Activated CD8-positive, alpha-beta memory T cell treated with anti-CD3 and anti-CD28 coated beads for 48 hours (primary cell): ENCODE results near the gene HIP1R.

Experiments
- DNase-seq, 3 experiments: peaks; one replicate each; pipeline ENCODE4 v3.0.0-alpha.2; 2020; ENCODE audit warnings: low read depth in 2 of 3, low spot score in 2 of 3

HIP1R gene

DNA sequence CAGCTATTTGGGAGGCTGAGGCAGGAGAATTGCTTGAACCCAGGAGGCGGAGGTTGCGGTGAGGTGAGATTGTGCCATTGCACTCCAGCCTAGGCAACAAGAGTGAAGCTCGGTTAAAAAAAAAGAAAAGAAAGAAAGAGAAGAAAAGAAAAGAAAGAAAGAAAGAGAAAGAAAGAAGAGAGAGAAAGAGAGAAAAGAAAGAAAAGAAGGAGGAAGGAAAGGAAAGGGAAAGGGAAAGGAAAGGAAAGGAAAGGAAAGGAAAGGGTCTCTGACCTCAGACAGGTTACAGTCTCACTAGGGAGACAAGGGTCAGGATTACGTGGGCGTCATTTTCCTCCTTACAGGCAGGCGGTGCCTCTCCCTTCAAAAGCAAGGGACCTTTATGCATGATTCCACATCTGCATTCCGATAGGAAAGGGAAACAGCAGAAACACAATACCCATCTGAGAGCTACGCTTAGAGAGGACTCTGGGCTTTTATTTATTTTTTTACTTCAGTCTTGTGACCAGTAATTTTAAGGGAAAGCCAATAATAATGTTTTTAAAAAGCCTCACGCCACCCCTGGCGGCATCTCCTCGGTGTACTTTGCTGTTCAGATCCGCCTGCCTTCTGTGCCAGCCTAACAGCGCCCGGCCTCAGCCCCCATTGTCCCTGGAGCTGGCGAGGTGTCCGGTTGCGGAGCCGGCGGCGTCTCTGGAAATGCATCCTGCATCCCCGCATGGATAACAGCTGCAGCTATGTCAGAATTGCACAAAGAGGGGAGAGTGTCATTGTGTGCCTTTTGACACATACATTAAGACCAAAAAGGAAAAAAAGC is 945 bp upstream of the HIP1R start:
- no peak for DNase-seq

DNA sequence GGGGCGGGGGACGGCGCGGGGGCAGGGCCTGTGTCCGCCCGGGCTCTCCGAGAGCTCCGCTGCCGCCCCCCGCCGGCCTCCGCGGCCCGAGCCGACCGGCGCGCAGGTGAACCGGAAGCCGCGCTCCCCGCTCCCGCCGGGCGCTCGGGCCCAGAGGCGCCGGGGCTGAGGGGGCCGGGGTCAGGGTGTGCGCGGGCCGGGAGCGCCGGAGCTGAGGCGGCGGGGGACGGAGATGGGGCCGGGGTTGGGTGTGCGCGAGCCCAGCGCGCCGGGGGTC is 431 bp downstream of the HIP1R start:
- DNase-seq = no peak

DNA sequence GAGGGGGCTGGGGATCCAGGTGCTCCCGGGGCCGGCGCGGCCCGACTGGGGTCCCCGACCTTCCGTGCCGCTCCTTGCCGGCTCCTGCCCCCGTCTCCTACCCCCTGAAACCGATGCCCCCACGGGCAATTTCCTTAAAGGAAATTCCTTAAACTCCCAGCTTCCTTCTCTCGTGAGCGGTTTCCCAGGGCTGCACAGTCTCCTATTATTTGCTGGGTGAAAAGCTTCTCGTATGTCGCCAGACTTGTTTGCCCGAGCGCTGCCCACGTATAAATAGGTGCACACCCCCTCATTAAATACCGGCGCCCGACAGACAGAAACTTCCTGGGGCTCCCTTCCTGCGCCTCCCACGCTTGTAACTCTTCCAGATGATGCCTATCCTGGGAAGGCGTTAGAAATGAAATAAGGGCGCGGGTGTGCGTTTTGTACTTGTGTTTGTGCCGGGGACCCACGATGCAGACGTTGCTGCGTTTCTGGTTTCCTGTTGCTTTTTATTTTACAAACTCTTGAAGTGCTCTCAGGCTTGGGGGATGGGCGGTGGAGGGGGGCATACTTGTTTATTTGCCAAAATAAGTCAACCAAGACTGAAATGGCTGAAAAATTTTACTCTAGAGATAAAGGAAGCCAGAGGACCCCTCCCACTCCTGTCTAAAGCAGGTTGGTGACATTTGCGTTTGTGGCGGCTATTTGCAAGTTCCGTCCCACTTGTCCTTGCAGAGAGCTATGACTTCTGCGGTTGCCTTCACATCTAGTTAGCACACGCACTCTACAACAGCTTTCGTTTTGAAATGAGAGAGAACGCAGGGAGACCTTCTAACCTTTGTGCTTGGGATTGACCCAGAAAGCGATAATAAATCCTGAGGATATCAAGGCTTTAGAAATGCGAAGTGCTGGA is 1.0 kb downstream of the HIP1R start:
- no peak for DNase-seq

DNA sequence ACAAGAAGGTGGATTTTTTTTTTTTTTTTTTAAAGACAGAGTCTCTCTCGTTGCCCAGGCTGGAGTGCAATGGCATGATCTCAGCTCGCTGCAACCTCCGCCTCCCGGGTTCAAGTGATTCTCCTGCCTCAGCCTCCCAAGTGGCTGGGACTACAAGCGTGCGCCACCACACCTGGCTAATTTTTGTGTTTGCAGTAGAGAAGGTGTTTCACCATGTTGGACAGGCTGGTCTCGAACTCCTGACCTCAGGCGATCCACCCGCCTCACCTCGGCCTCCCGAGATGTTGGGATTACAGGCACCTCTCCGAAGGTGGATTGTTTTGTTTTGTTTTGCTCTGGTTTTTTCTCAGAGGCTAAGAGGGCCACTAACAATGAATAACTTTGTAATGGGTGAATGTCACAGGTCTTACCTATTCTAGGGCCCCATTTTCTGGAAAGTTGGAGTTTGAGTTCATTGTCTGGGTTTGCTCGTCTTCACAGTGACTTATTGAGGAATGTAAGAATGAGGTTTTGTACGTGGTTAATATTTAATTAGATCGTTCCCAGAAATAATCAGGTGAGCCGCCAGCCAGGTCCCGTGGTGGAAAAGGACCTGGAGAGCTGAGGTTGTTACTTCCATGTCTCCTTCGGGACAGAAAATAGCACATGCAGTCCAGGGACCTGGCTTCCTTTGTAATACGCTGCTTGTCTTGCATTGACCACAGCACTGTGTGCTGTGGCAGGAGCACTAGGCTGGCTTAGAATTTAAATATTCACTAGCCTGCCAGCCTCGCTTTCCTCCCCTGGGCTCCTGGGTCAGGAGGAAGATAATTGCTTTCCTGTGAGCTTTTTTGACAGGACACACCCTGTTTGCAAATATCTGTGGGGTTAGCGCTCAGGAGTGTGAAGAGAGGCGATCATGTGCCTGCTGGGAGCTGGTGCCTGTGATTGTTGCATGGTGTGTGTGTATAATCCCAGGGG is 2.3 kb downstream of the HIP1R start:
- no peak for DNase-seq

DNA sequence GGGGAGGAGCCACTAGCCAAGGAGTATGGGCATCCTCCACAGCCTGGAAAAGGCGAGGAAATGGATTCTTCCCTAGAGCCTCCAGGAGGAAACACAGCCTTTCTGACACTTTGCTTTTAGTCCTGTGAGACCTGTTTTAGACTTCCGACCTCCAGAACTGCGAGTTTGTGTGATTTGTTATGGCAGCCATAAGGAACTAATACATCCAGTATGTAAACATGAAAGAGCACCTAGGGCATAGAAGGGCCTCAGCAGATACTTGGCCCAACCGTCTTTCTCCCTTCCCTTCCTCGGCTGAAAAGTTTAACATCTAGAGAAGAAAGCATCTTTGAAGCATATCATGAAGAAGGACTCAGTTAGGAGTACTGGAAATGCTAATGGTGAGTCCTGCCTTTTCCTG is 3.6 kb downstream of the HIP1R start:
- no peak for DNase-seq

GRCh38 chr12:122839907-122840554 is 4.8 kb downstream of the HIP1R start:
- DNase-seq = no peak

- no peak for DNase-seq
These were observed 5.6 kb downstream of the HIP1R start for GRCh38 chr12:122840580-122841513.

DNA sequence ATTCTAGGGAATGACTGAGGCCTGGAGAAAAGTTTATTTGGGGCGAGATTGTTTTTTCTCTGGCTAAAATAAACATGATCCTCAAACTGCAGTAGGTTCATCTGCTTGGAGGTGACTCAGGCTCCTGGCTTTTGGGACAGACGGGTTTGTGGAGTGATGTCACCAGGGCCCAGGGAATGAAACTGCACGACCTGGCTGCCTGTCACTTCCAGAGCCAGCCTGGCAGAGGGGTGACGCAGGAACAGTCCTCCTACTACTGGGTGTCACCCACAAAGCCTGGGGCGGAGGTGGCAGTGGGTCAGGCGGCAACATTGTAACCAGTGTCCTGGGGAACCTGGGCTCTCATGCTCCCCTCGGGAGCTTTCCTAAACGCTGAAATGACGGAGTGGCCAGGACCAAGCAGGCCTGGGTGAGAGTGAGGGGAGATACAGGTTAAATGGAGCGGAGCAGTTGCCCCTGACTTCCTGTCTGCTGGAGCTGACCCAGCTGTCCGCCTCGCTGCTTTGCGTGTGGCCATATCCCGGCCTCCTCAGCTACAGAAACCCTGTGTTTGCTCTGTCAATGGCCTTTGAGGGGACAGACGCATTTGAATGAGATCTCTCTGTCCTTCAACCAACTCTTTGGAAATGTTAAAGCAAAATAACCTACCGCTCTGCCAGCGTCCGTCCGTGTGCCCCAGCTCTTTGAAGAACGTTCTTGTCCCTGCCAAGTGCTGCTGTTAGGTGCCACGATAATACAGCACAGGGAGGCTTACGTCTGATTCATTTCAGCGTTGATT is 6.5 kb downstream of the HIP1R start:
- no peak for DNase-seq

GRCh38 chr12:122842505-122843405 is 7.5 kb downstream of the HIP1R start:
- DNase-seq = no peak

DNA sequence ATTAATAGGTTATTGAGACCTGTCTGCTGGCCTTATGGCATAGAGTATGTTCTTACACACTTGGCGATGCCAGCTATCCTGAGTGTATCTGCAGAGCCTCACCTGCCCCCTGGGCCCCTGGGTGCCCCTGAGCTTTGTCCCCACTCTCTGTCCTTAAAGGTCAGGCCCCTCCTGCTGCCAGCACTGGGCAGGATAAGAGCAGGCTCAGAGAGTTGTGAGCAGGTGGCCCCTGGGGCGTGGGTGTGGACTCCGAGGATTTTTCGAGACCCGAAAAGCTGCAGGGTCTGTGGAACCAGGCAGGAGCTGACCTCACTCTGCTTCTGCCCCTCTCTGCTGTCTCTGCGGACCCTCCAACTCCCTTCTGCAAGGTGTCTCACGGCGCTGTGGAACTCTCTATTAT is 8.2 kb downstream of the HIP1R start:
- no peak for DNase-seq

DNA sequence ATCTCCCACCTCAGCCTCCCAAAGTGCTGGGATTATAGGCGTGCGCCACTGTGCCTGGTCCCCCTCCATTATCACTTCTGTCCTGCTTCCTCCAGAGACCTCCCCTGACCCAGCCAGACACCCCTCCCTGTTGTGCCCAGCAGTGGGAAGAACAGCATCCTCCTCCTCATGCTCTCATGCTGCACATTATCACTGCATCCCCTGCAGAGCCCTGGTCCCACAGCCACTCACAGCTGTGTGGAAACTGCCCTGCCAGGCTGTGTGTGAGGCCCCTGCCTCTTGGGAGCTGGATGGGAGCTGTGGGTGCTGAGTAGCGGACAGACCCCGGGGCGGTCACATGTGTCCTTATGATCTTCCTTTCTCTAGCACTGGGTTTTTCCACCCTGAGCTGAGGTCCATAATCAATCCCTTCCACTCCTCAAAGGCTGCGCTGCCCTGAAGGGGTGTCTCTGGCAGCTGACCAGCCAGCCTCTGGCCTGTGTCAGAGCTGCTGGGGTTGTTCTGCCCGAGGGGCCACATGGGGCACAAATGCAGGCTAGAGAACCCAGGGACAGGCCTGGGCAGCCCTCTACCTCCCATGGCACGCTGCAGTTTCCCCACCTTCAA is 9.2 kb downstream of the HIP1R start:
- DNase-seq = no peak

- no peak for DNase-seq
These were observed 10.0 kb downstream of the HIP1R start for GRCh38 chr12:122845041-122845864.

- no peak for DNase-seq
These were observed 10.8 kb downstream of the HIP1R start for GRCh38 chr12:122845865-122846621.

DNA sequence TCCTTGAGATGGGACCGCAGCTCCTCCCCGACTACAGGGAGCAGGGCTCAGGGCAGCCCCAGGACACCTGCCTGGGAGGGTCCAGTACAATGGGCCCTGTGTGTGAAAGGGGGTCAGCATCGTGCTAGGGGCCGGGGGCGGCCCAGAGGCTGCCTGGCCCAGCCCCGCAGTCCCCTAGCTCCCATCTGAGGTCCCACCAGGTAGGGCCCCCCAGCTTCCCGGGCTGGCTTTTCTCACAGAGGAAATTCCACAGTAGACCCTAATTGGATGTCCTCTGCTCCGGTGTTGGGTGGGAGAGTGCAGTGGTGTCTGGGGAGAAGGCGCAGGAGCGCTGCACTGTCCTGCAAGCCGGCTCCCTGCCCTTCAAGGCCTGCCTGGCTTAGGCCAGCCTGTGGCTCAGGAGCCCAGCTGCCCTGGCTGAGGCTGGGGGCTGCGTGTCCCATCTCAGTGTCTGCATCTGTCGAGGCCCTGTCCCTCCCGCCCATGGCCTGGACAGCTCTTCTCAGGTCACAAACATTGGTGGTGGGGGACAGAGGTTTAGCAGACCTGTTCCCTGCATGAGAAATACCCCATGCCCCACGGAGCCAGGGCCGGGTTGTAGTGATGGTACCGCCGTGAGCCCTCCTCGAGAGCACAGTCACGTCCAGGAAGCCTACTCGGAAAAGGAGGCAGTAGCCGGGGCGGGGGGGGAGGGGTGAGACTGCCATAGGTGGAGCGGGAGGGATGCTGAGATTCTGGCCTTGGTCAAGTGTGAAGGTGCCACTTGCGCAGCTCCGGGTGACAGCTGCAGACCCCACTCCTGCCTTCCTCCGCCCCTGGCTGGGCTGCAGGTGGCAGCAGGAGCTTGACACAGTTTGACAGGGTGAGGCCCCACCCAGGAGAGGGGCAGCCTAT is 11.6 kb downstream of the HIP1R start:
- no peak for DNase-seq

DNA sequence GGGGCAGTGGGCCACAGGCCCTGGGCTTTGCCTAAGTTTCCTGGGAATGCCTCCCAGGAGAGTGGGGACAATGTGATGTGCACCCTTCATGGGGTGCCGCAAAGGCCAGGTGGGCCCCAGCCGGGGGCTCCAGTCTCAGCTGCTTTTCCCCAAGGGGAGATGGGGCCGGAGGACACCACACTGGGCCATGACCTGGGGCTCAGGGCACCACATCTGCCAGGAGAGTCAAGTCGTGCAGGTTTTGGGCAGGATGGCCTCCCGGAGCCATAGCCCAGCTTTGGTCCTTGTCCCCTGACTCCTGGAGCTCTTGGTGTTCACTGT is 12.2 kb downstream of the HIP1R start:
- DNase-seq = no peak
